Activated T-helper 1 cell treated with anti-CD3 and anti-CD28 coated beads, Interleukin-12 subunit alpha, Interleukin-12 subunit beta, Interleukin-2, Interleukin-4 antibody, amounts not matched to agents 30 ng/mL and 10 ng/mL and 1 ng/mL, durations not matched to agents 14 hours and 24 hours and 36 hours (primary cell): ENCODE data around the gene AGRP. TPM values are rescaled to one million over a fixed set of nuclear protein-coding genes. Genes with fewer than 3 reads are reported as not detected.

Source experiments
- total RNA-seq: library from RNA; stranded (reverse); gene quantifications from 2 replicates; pipeline ENCODE4 v1.2.3, GENCODE V29; 2022

Gene AGRP
- total RNA-seq, 1 donor from 2014 or later: not detected

Other genes starting within 250 kb of the AGRP start
- gene FHOD1, start 236.1 kb downstream of the AGRP start, total RNA-seq: 116 and 119 TPM in 2 replicates
- 5.1 TPM in 2 replicates for gene SLC9A5, start 234.6 kb downstream of the AGRP start, total RNA-seq
- gene PLEKHG4, start 204.0 kb downstream of the AGRP start, total RNA-seq: 39.6 and 42.3 TPM in 2 replicates
- 0.22 and 0.62 TPM in 2 replicates for gene KCTD19, start 156.8 kb downstream of the AGRP start, total RNA-seq
- 0.22 and 0.23 TPM in 2 replicates for gene LRRC36, start 156.7 kb downstream of the AGRP start, total RNA-seq
- not detected in 2 replicates for gene TPPP3, start 90.0 kb downstream of the AGRP start, total RNA-seq
- gene ZDHHC1, start 67.1 kb downstream of the AGRP start, total RNA-seq: 0.76 and 0.88 TPM in 2 replicates
- gene HSD11B2, start 52.4 kb downstream of the AGRP start, total RNA-seq: 3.6 and 5.0 TPM in 2 replicates
- gene ATP6V0D1, start 2.4 kb downstream of the AGRP start, total RNA-seq: 37.7 and 41.5 TPM in 2 replicates
- gene RIPOR1, start 45.3 kb upstream of the AGRP start, total RNA-seq: 26.3 and 27.1 TPM in 2 replicates
- gene CTCF, start 79.0 kb upstream of the AGRP start, total RNA-seq: 64.7 and 67.6 TPM in 2 replicates
- 228 and 238 TPM in 2 replicates for gene CARMIL2, start 161.6 kb upstream of the AGRP start, total RNA-seq
- gene ACD, start 176.7 kb upstream of the AGRP start, total RNA-seq: 56.7 and 59.1 TPM in 2 replicates
- gene PARD6A, start 177.4 kb upstream of the AGRP start, total RNA-seq: 13.4 and 16.1 TPM in 2 replicates
- 11.0 and 11.8 TPM in 2 replicates for gene ENKD1, start 183.2 kb upstream of the AGRP start, total RNA-seq
- 0.86 and 1.4 TPM in 2 replicates for gene C16orf86, start 183.3 kb upstream of the AGRP start, total RNA-seq
- gene GFOD2, start 235.8 kb upstream of the AGRP start, total RNA-seq: 19.6 and 20.3 TPM in 2 replicates